GM12865 (cell line): ENCODE results near the gene NMUR2.

ENCODE experiments used
- DNase-seq: peaks from one replicate; pipeline ENCODE4 v3.0.0; 2010; ENCODE audit warnings: low read depth
- H3K4me3 ChIP-seq: 2 replicates; pipeline ENCODE4 v1.5.1; 2011; ENCODE audit warnings: mild to moderate bottlenecking, low read depth, low read length, control low read depth
- TF ChIP-seq, protein P1 (sequence below): IDR thresholded peaks from 2 replicates; pipeline ENCODE4 v1.5.1; 2011; ENCODE audit warnings: low read length, control low read depth, low read depth, inconsistent platforms; ENCODE audit not compliant: insufficient read depth; ENCODE audit errors: missing control alignments

The NMUR2 gene

DNA sequence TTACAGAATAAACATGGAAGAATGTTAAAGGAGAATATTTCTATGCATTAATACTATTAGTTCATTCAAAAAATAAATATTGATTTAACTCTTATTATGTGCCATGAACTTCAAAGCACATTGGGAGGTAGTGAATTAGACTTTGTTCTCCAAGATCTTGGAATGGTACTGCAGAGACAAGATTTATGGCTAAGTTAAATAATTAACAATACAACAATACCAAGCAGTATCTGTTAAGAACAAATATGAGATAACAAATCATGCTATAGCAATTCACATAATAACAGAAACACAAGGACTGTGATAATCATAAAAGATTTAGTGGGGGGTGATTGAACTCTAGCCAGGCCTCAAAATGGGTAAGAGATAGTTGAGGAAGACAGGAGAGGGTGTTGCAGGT, 11.6 kb downstream of the NMUR2 start:
- TF ChIP-seq, protein P1, sequence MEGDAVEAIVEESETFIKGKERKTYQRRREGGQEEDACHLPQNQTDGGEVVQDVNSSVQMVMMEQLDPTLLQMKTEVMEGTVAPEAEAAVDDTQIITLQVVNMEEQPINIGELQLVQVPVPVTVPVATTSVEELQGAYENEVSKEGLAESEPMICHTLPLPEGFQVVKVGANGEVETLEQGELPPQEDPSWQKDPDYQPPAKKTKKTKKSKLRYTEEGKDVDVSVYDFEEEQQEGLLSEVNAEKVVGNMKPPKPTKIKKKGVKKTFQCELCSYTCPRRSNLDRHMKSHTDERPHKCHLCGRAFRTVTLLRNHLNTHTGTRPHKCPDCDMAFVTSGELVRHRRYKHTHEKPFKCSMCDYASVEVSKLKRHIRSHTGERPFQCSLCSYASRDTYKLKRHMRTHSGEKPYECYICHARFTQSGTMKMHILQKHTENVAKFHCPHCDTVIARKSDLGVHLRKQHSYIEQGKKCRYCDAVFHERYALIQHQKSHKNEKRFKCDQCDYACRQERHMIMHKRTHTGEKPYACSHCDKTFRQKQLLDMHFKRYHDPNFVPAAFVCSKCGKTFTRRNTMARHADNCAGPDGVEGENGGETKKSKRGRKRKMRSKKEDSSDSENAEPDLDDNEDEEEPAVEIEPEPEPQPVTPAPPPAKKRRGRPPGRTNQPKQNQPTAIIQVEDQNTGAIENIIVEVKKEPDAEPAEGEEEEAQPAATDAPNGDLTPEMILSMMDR: no peak
- DNase-seq: no peak
- H3K4me3 ChIP-seq: no peak overlapping the region

DNA sequence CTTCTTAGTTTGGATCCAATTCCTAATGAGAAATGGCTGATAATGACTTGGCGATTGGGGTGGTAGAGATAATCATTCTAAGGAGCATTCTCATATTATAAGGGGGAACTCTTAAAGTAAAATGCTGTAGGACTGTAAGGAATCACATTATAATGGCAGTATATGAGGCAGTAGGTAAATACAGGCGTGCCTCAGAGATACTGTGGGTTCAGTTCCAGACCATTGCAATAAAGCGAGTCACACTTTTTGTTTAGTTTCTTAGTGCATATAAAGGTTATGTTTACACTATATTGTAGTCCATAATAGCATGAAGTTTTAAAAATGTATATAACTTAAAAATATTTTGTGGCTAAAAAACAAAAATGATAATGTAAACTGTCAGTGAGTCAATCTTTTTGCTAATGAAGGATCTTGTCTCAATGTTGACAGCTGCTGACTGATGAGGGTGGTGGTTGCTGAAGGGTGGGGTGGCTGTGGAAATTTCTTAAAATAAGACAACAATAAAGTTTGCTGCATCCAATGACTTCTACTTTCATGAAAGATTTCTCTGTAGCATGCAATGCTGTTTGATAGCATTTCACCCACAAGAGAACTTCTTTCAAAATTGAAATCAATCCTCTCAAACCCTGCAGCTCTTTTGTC, 15.8 kb downstream of the NMUR2 start:
- no peak overlapping the region for H3K4me3 ChIP-seq
- TF ChIP-seq, protein P1: no peak

DNA sequence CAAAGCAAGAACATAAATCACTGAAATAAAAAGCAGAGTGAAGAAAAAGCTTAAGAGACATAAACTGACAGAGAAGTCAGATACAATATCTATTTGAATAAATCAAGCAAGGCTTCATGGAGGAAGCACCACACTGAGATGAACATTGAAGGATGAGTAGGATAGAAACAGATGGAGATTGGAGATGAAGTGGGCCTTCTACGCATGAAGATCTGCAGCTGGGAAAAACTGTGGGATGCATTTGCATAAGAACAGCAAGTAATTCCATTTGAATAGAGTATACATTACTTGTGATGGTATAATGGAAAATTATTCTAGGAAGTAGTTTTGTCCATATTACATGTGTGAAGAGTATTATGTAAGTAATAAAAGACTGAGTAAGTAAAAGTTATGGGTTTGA, 16.5 kb downstream of the NMUR2 start:
- no peak overlapping the region for H3K4me3 ChIP-seq
- DNase-seq: no peak
- TF ChIP-seq, protein P1: no peak

More for the DNA sequence above, 15.8 kb downstream of the NMUR2 start:
- DNase-seq: no peak

DNA sequence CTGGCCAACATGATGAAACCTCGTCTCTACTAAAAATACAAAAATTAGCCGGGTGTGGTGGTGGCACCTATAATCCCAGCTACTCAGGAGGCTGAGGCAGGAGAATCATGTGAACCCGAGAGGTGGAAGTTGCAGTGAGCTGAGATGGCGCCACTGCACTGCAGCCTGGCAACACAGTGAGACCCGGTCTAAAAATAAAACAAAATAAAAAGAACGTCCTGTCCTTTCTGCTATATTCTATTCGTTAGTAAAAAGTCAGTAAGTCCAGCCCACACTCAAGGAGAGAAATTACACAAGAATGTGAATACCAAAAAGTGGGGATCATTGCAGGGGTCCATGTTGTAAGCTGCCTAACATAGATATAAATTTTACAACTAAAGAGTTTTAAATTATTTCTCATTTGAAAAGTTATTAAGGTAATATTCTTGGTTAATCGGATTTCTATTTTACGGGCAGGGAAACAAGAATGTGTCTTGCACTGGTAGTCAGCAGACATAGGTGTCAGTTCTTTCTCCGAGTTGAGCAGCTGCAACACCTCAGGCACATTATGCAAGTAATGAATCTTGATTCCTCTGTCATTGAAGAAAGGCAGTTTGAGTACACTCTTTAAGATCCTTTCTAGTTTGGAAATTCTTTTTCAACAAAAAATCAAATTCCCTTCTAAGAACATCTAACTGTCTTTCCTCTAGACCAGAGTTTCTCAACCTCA, 24.5 kb downstream of the NMUR2 start:
- no peak for DNase-seq
- TF ChIP-seq, protein P1: no peak
- no peak overlapping the region for H3K4me3 ChIP-seq

DNA sequence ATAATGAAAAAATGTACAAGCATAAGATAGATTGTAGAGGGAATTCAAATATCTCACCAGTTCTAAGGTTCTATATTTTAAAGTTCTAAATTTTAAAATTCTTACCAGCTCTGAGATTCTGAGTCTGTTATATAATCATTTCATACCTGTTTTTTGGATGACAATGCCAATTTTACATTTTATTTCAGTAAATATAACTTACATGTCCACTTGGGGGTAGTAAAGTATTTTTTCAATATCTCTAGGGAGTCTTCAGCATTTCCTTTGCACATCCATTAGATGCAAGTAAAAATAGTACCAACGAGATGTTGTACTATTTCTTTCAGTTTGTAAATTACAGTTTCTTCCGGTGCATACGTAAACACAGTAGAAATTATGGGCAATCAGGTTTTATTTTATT, 25.7 kb downstream of the NMUR2 start:
- TF ChIP-seq, protein P1: no peak
- H3K4me3 ChIP-seq: no peak overlapping the region
- no peak for DNase-seq

DNA sequence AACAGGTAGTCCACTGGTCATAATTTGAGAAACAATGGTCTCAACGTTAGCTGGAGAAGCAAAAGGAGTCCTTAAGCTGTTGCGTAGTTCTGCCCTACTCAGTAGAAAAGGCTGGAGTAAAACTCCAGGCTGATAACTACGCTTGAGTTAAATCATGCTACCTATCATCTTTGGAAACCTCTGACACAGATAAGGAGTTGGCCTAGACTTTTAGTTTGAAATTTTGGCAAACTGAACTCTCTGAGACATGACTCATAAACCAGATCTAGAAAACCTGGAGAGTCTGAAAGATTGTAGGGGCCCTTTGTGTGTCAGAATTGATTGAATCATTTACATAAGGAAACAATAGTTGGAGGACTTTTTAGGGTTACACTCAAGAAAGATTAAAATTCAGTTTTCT, 26.3 kb downstream of the NMUR2 start:
- TF ChIP-seq, protein P1: no peak
- DNase-seq: no peak
- no peak overlapping the region for H3K4me3 ChIP-seq

DNA sequence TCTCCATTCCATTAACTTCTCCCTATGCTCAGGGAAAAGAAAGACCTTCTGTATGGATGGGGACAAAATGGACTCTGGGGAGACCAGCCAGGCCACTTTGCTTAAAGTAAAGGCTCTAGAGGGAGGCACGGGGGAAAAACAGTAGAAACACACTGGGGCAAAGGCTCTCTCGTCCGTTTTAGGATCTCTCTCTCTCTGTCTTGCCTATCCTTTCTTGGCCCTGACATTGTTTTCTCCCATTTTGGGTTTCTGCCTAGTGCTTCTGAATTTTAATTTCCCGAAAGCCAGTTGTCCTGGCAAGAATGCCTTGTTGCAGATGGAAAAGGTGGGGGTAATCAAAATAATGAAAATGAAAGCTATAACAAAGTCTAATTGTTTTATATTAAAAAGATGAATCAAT, 28.2 kb downstream of the NMUR2 start:
- DNase-seq: no peak
- H3K4me3 ChIP-seq: no peak overlapping the region
- TF ChIP-seq, protein P1: no peak
